ENCODE data around the gene RNF144B.
"Not testable (repeated sequence)": the region's sequence is repeated elsewhere in the genome, so short reads cannot be mapped to it uniquely, and the experiment has no call there.

RNF144B gene

DNA sequence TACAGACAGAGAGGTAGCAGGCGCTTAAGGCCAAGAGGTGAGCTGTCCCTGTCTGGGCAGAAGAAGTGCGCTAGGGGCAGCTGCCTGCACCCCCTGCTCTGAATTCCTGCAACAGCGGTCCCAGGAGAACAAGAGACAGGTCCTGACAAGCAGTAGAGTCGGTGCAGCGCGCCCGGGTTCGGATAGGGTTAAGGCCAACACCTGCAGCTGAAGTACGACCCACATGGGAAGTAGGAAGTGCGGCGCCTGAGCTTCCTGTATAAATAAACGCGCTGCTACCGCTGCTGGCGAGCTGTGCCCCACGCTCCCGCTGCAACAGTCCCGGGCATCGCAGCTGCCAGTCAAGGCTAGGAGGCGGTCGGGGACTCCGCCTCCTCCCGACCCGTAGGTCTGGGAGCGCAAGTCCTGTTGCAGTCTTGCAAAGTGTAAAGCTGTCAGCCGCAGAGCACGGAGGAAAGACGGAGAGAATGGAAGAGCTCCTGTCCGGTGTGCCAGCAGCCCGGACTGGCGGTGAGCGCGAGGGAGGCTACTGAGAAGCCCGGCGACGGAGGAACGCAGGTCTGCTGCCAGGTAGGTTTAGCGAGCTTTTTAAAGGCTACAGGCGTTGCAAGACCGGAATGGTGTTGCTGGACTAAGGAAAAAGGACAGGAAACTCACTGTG is at the start of gene RNF144B:
RNF144B (plus strand) TSS at position 290 of the 661 bp plus-strand sequence. CDS start 12,185 bp downstream, outside the sequence.
- peak; percentile 67 to 75 for DNase-seq

DNA sequence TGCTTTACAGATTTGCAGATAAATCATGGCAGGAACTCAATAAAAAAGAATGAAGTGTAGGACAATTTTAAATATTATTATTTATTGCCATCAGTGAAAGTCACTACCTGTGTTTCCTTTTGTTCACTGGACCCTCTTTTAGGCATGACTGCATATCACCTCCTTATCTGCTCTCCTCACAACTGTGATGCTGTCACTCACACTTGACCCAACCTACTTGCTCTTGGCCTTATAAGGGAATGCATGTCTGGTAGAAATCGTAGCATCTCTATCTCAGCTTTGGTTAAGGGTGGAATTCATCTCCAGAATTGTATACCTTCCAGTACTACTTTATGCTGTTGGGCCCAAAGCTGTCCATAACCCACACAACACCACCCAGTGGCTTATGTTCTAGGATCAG is 47.6 kb upstream of the RNF144B start:
- DNase-seq, result no peak

DNA sequence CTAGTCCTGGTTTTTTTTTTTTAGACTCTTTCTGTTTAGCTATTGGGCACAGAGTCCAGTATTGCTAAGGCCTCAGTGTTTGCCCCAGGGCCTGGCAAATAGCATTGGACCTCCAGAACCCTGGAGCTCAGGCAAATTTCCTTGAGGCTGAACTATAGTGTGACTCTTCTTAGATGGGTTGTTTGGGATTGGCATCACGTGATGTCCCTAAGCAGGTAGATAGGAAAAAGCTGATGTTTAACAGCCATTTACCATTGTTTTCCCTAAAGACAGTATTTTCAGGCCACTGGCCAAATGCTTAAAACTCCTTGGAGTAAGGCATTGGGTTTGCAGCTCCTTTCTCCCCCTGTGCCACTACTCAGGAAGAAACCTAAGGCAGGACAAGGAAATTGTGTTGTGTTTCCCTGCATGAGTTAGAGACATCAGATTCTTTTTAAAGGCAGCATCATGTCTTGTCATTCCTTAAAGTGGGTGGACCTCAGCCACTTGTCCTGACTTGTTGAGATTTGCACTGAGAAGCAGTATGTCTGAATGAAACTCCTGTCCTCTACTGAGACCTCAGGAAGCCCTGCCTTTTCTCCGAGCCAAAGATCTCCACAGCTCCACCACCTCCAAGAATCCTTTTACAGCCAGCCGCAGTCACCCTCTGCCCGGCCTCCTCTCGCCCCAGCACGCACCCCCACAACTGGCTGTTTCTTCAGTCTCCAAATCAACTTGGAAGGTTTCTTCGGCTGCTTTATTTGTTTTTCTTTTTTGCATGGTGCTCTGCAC is 46.2 kb upstream of the RNF144B start:
- no peak for DNase-seq

- no peak for DNase-seq
These were observed 44.9 kb upstream of the RNF144B start for GRCh38 chr6:18342223-18342622.

GRCh38 chr6:18343741-18344140 is 43.4 kb upstream of the RNF144B start:
- DNase-seq, result no peak

DNA sequence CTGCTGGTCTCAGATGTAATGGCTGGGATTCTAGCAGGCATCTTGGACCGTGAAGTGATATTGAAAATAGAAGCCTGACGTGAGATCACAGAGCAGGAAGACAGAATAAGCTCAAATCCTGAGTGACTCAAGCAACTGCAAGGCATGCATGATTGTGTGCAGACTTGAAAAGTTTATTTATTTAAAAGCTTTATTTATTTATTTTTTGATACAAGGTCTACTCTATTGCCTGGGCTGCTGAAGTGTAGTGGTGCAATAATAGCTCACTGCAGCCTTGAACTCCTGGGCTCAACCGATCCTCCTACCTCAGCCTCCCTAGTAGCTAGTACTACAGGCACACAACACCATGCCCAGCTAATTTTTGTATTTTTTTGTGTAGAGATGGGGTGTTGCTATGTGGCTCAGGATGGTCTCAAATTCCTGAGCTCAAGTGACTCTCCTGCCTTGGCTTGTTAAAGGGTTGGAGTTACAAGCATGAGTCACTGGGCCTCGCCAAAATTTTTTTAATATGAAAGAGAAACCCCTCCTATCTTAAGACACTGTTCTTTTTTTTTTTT is 40.1 kb upstream of the RNF144B start:
- DNase-seq, result no peak

GRCh38 chr6:18347866-18348265 is 39.3 kb upstream of the RNF144B start:
- DNase-seq, result no peak

DNA sequence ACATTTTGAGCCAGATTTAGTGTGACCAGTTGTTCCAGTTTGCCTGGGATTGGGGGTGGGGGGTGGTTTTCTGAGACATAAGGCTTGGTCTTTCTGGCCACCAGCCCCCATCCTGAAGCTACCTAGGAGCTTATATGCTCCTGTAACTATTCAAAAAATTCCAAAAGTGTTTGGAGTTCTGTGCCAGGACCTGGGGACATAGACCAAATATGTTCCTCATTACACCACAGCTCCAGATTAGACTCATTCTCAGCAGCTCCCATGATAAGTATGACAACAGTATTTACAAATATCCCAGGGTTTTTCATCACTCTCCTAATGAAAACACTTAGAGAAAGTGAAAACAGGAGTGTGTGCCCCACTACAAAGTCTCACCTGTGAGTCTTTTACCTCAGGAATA is 37.8 kb upstream of the RNF144B start:
- DNase-seq, result no peak

DNA sequence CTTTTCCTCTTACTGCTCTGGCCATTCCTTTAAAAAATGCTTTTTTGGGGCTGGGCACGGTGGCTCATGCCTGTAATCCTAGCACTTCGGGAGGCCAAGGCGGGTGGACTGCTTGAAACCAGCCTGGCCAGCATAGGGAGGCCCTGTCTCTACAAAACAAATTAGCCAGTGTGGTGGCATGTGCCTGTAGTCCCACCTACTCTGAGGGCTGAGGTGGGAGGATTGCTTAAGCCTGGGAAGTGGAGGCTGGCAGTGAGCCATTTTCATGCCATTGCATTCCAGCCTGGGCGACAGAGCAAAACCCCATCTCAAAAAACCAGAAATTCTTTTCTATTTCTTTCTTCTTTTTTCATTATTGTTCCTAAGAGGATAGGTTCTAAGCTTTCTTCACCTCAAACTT is 36.9 kb upstream of the RNF144B start:
- DNase-seq, result no peak

DNA sequence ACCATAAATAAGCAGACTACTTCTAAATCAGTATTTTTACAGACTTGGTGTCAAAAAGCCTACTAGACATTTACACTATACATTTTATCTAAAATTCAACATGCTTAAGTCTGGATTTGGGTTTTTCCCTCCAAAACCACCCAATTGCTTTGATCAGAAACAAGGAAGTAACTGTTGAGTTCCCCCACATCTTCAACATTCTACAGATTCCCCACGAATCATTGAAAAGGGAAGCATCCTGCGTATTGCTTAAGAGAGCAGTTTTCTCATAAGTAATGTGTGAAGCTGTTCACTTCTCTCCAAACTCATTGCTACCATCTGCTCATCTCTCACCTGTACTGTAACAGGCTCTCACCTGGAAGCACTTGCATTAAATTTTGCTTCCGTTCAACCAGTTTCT is 36.4 kb upstream of the RNF144B start:
- DNase-seq, result peak in 1 of 2 donors; percentile 5

- DNase-seq, result no peak
These were observed 35.1 kb upstream of the RNF144B start for GRCh38 chr6:18352001-18352400.

DNA sequence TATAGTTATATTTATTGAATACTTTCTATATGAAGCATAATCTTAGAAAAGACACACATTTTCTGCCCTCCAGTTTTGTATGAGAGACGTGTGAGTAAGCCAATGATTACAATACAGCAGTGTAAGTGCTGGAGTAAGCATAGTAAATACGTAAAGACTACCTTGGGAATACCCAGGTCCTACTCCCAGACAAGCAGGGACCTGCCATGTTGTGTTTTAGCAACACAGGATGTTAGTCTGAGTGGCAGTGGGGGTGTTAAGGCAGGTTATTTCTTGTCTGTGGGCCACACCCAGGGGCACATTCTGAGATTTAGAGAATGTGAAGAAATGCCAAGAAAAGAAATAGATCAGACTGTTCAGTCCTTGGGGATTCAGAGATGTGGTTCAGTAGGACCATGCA is 34.3 kb upstream of the RNF144B start:
- no peak for DNase-seq

GRCh38 chr6:18353251-18353650 is 33.9 kb upstream of the RNF144B start:
- no peak for DNase-seq

DNA sequence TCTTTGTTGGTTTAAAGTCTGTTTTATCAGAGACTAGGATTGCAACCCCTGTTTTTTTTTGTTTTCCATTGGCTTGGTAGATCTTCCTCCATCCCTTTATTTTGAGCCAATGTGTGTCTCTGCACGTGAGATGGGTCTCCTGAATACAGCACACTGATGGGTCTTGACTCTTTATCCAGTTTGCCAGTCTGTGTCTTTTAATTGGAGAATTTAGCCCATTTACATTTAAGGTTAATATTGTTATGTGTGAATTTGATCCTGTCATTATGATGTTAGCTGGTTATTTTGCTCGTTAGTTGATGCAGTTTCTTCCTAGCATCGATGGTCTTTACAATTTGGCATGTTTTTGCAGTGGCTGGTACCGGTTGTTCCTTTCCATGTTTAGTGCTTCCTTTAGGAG is 29.6 kb upstream of the RNF144B start:
- DNase-seq, result not testable (repeated sequence)

DNA sequence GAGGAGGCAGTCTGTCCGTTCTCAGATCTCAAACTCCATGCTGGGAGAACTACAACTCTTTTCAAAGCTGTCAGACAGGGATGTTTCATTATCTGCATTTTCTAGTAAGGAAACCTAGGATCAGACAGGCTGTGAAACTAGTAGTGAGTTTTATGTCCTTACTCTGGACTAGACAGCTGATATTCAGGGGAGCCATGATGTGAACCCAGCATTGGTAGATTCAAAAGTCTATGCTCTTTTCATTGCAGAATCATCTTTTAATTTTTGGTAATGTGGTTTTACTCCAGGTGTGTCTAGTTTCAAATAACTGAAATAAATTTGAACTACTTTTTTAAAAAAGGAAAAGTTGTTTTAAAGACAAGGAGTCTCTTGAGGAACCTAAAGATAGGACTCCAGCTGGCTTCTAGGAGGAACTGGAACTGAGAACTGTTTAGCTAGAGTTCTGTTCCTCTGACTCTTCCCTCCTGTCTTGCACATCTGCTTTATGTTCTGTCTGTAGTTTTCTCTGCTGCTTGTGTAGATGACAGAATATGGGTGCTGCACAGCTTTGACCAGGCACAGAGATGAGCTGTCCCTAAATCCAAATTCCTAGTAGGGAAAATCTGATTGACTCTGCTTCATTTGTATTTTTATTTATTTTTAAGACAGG is 27.8 kb upstream of the RNF144B start:
- no peak for DNase-seq

GRCh38 chr6:18360188-18360587 is 27.0 kb upstream of the RNF144B start:
- no peak for DNase-seq

GRCh38 chr6:18362058-18362561 is 25.0 kb upstream of the RNF144B start:
- no peak for DNase-seq

- DNase-seq, result no peak
These were observed 23.4 kb upstream of the RNF144B start for GRCh38 chr6:18363746-18364145.

GRCh38 chr6:18364561-18364960 is 22.6 kb upstream of the RNF144B start:
- DNase-seq, result not testable (repeated sequence)

- DNase-seq, result no peak
These were observed 19.8 kb upstream of the RNF144B start for GRCh38 chr6:18367371-18367770.

DNA sequence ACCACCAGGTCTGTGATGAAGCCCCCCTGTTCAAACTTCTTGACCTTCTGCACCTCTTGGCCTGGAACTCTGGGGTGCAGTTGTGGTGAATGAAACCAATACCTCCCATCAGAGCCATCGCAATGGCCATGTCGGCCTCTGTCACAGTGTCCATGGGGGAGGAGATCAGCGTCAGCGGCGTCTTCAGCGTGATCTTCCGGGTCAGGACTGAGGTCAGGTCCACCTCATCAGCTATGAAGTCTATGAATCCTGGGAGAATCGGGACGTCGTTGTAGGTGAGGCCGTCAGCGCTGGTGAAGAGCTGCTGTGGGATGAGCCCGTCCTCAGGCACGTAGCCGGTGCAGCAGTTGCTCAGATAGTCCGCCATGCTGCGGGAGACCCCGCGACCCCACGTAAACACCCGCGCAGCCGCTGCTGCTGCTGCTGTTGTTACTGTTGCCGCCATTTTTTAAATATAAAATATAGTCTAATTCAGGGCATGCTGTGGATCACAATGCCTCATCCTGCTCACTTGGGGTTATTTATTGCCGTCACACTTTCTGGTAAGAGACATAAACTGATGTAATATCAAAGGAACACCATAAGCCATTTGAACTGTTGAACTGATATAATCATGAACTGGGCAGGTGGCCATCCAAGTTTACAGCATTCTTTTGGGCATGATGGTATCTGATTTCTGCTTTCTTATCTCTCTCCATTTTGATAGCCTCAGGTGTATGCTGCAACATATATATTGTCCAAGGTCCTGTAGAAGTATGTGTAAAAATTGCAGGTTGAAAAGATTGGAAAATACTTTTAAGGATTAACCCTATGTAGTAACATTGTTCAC is 18.7 kb upstream of the RNF144B start:
- no peak for DNase-seq

DNA sequence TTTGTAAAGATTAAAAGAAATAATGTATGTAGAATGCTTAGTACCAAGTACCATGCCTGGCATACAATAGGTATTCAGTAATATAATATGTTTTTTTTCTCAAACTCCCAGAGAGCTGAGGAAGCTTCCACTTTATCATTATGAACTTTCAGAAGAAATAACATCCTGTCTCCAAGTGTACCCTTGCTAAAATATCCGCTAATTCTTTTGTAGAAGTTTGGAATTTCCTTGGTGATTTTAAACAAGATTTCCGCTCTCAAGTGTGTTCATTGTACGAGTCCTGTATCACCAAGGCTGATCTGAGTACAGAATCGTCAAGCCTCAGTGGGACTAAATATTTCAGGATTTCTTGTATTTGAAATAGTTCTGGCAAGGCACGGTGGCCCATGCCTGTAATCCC is 16.1 kb upstream of the RNF144B start:
- DNase-seq, result no peak

GRCh38 chr6:18371656-18372055 is 15.5 kb upstream of the RNF144B start:
- no peak for DNase-seq
